ENCODE measurements around the gene TCN1. TPM values are rescaled to one million over a fixed set of nuclear protein-coding genes. Genes with fewer than 3 reads are reported as not detected.
"Not testable (repeated sequence)": the region's sequence is repeated elsewhere in the genome, so short reads cannot be mapped to it uniquely, and the experiment has no call there.

Gene TCN1
- total and polyA plus RNA-seq, 12 donors = 0.18 to 1.2 (median 0.32) TPM; not detected in 9

DNA sequence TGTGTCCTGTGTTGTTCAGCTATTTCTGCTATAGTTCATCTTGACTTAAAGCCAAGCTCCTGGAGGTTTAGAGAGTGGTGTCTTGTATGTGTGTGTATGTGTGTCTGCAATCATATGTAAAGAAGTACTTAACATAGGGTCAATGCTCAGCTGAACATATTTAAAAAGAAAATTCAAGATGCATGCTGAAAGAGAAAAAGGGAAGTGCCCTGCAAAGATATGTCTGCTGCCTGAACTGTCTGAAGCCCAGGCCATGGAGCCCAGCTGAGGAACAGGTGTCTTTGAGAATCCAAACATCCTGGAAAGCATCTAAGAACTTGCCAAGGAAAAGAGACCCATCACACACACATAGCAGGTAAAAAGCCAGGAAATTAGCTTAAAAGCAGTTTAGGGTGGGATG is 6.6 kb downstream of the TCN1 start:
- H3K27ac ChIP-seq = no peak overlapping the region
- no peaks in the 10 kb centered on the region for H3K9me3 ChIP-seq
- intact Hi-C loops (cut with DNase I) = no loop called here
- H3K4me3 ChIP-seq = no peak overlapping the region
- ATAC-seq = no peak
- H3K4me1 ChIP-seq = peaks cover 0 to 12% (median 0%) of the 10 kb centered on the region in 9 donors
- H3K36me3 ChIP-seq = no peaks in the 10 kb centered on the region
- no peak for DNase-seq
- H3K27me3 ChIP-seq = no peaks in the 10 kb centered on the region
- no peak for TF ChIP-seq CTCF (IDR thresholded peaks at IDR 0.05)

DNA sequence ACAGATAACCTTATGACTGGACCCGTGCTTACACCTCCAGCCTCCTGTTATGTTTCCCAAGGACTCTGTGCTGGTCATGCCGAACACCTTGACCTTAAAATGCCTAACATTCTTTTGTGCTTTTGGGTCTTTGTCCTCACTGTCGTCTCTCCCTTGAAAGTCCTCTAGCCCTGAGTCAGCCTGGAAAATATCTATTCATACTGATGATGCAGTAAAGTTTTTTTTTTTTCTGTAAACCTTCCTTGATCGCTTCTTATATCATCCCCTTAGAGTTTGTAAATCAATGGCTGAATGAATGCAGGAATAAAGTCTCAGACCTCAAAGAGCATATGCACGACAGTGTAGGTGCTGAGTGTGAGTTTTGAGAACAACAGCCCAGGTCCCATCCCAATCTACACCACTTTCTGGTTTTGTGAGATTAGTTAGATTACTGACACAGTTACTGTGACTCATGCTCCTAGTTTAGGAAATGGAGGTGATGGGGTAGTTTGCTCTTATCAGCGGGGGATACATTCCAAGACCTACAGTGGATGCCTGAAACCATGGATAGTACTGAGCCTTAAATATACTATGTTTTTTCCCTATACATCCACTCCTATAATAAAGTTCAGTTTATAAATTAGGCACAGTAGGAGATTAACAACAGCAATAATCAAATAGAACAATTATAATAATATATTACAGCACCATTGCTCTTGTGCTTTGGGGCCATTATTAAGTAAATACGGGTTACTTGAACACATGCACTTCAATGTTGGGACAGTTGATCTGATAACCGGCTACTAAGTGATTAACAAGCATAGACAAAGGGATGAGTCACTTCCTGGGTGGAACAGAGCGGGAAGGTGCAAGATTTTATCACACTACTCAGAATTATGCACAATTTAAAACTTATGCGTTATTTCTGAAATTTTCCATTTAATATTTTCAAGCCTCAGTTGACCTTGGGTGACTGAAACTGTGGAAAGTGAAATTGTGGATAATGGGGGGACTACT is 8.6 kb downstream of the TCN1 start:
- H3K4me1 ChIP-seq = peaks cover 0 to 11% (median 0%) of the 10 kb centered on the region in 9 donors
- no peak overlapping the region for H3K4me3 ChIP-seq
- no peak for TF ChIP-seq CTCF (IDR thresholded peaks at IDR 0.05)
- H3K9me3 ChIP-seq = no peaks in the 10 kb centered on the region
- 65 to 76% methylated on average over 10 of the region's 10 CpGs for WGBS, 2 donors
- H3K36me3 ChIP-seq = no peaks in the 10 kb centered on the region
- no peaks in the 10 kb centered on the region for H3K27me3 ChIP-seq
- DNase-seq = no peak
- intact Hi-C loops (cut with DNase I) = no loop called here
- H3K27ac ChIP-seq = no peak overlapping the region
- no peak for ATAC-seq

GRCh38 chr11:59854871-59855270 is 11.4 kb downstream of the TCN1 start:
- intact Hi-C loops (cut with DNase I) = no loop called here
- ATAC-seq (no peak), DNase-seq (no peak)
- Histone ChIP-seq H3K4me3 (no peak overlapping the region), H3K27me3 (no peaks in the 10 kb centered on the region), H3K4me1 (peaks cover 0 to 11% (median 0%) of the 10 kb centered on the region in 9 donors), H3K27ac (no peak overlapping the region), H3K9me3 (peaks cover 0 to 4% (median 0%) of the 10 kb centered on the region in 11 donors), H3K36me3 (no peaks in the 10 kb centered on the region)
- 64 to 70% methylated on average over 2 of the region's 2 CpGs for WGBS, 2 donors
- no peak for TF ChIP-seq CTCF (IDR thresholded peaks at IDR 0.05)

DNA sequence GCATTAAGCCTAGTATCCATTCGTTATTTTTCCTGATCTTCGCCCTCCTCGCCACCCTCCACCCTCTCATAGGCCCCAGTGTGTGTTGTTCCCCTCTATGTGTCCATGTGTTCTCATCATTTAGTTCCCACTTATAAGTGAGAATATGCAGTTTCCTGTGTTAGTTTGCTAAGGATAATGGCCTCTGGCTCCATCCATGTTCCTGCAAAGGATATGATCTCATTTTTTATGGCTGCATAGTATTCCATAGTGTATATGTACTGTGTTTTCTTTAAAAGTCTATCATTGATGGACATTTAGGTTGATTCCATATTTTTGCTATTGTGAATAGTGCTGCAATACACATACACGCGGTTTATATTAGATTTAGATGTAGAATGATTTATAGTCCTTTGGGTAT is 14.9 kb downstream of the TCN1 start:
- H3K27ac ChIP-seq; H3K4me1 ChIP-seq; H3K27me3 ChIP-seq; H3K9me3 ChIP-seq; H3K36me3 ChIP-seq; ATAC-seq; DNase-seq; intact Hi-C loops (cut with DNase I); H3K4me3 ChIP-seq: not testable (repeated sequence)
- 91% methylated on average over 5 of the region's 5 CpGs for WGBS, 2 donors

GRCh38 chr11:59849551-59849950 is 16.7 kb downstream of the TCN1 start:
- ATAC-seq; H3K36me3 ChIP-seq; H3K4me1 ChIP-seq; H3K27ac ChIP-seq; DNase-seq; intact Hi-C loops (cut with DNase I); H3K27me3 ChIP-seq; H3K4me3 ChIP-seq; H3K9me3 ChIP-seq: not testable (repeated sequence)
- 92 to 97% methylated on average over 2 of the region's 2 CpGs for WGBS, 2 donors
